Gastroesophageal sphincter (tissue), 4 donors: ENCODE results near the gene GZF1. TPM values are rescaled to one million over a fixed set of nuclear protein-coding genes. Genes with fewer than 3 reads are reported as not detected.

Source experiments
- ATAC-seq: fragments of 150-250 bp; one replicate; pipeline ENCODE4 v1.9.1; 2016; ENCODE audit warnings: mild to moderate bottlenecking, moderate library complexity
- H3K27ac ChIP-seq, 4 donors: fragments of 200-600 bp; sonication (generic) in 3 of 4; 1 replicate in 3 of 4; 2 replicates in 1 of 4; pipeline ENCODE4 v1.5.1; 2016 to 2019
- H3K27me3 ChIP-seq: fragments of 200-600 bp; sonication (generic); one replicate; pipeline ENCODE4 v1.5.1; 2019
- H3K36me3 ChIP-seq, 2 donors: fragments of 200-600 bp; sonication (generic); one replicate each; pipeline ENCODE4 v1.5.1; 2019; ENCODE audit warnings: control low read depth in 1 of 2
- H3K4me1 ChIP-seq, 3 donors: fragments of 200-600 bp; sonication (generic); 1 replicate in 2 of 3; 2 replicates in 1 of 3; pipeline ENCODE4 v1.5.1; 2016 to 2019; ENCODE audit warnings: control low read depth in 2 of 3
- H3K4me3 ChIP-seq, 2 donors: fragments of 200-600 bp; sonication (generic); one replicate each; pipeline ENCODE4 v1.5.1; 2019; ENCODE audit warnings: mild to moderate bottlenecking in 1 of 2, moderate library complexity in 1 of 2
- H3K9me3 ChIP-seq, 3 donors: fragments of 200-600 bp; sonication (generic); one replicate each; pipeline ENCODE4 v1.5.1; 2017 to 2019; ENCODE audit warnings: control low read depth in 2 of 3
- EP300 ChIP-seq: sonication (generic); formaldehyde crosslinking; IDR thresholded peaks from one replicate; pipeline ENCODE4 v1.6.1; 2017; ENCODE audit warnings: antibody characterized with exemption, mild to moderate bottlenecking
- POLR2A ChIP-seq, 2 donors: fragments of 450-650 bp; IDR thresholded peaks; one replicate each; pipeline ENCODE4 v1.6.1; 2017; ENCODE audit warnings: antibody characterized with exemption in 2 of 2, mild to moderate bottlenecking in 2 of 2, moderate library complexity in 1 of 2
- POLR2AphosphoS5 ChIP-seq: sonication (generic); formaldehyde crosslinking; IDR thresholded peaks from one replicate; pipeline ENCODE4 v1.6.1; 2017; ENCODE audit warnings: antibody characterized with exemption
- whole genome bisulfite sequencing, 2 donors: methylation state at CpG; one replicate each; pipeline ENCODE4 v1.1.5; 2018; ENCODE audit warnings: low coverage in 1 of 2; 5-methylcytosine and 5-hydroxymethylcytosine counted together
- total RNA-seq, 4 donors: library from RNA; depleted of rRNA; stranded (reverse); fragments of >200 nt; gene quantifications; one replicate each; pipeline ENCODE4 v1.1.0, GENCODE V29; 2016
- TF ChIP-seq, protein P1 (sequence below), 4 experiments: fragments of 200-600 bp in 2 of 4; fragments of 450-650 bp in 2 of 4; sonication (generic) in 1 of 4; IDR thresholded peaks; one replicate each; pipeline ENCODE4 v1.5.1; 2017 to 2019; ENCODE audit warnings: antibody characterized with exemption in 4 of 4, mild to moderate bottlenecking in 2 of 4, moderate library complexity in 2 of 4

Gene GZF1
- total RNA-seq, 4 donors from 2014 or later, result 13.5 to 18.8 (median 17.4) TPM

DNA sequence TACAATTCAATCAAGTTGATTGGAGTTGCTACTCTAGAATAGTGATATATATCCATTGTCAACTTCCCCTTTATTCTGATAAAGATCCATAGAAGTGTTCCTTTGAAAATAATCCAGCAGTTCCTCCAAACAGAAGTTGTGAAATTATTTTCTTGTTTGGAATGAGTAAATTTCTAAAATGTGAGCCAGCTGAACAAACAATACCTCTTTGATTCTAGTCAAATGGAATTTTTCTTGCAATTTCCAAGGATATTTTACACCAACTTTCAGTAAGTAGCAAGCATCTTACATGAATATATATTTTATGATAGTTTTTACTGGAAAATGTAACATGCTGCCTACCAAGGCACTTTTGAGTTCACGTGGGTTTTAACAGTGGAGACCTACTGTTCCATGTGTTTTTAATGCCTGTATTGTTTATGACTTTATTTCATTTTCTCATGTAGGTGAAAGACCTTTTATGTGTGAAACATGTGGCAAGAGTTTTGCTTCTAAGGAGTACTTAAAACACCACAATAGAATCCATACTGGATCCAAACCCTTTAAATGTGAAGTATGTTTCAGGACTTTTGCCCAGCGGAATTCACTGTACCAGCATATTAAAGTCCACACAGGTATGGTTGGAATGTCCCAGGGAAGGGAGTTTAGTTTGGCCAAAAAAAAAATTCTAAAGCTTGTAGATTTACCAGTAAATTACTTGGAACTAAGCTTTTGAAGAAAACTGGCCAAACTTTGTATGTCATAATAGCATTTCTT is 6.5 kb downstream of the GZF1 start:
- peaks cover 0 to 70% of the 10 kb centered on the region in 2 donors for H3K36me3 ChIP-seq
- H3K27me3 ChIP-seq, result no peaks in the 10 kb centered on the region
- H3K27ac ChIP-seq, result no peak overlapping the region
- no peaks in the 10 kb centered on the region for H3K9me3 ChIP-seq
- WGBS, 2 donors, result 61 to 94% methylated on average over 2 of the region's 2 CpGs
- H3K4me1 ChIP-seq, result peaks cover 0 to 49% (median 11%) of the 10 kb centered on the region in 3 donors
- TF ChIP-seq POLR2AphosphoS5, result no peak
- no peak for TF ChIP-seq POLR2A (IDR thresholded peaks at IDR 0.05)
- no peak for TF ChIP-seq EP300
- TF ChIP-seq, protein P1, sequence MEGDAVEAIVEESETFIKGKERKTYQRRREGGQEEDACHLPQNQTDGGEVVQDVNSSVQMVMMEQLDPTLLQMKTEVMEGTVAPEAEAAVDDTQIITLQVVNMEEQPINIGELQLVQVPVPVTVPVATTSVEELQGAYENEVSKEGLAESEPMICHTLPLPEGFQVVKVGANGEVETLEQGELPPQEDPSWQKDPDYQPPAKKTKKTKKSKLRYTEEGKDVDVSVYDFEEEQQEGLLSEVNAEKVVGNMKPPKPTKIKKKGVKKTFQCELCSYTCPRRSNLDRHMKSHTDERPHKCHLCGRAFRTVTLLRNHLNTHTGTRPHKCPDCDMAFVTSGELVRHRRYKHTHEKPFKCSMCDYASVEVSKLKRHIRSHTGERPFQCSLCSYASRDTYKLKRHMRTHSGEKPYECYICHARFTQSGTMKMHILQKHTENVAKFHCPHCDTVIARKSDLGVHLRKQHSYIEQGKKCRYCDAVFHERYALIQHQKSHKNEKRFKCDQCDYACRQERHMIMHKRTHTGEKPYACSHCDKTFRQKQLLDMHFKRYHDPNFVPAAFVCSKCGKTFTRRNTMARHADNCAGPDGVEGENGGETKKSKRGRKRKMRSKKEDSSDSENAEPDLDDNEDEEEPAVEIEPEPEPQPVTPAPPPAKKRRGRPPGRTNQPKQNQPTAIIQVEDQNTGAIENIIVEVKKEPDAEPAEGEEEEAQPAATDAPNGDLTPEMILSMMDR (IDR thresholded peaks at IDR 0.05), result no peak
- ATAC-seq, result no peak
- no peak overlapping the region for H3K4me3 ChIP-seq

DNA sequence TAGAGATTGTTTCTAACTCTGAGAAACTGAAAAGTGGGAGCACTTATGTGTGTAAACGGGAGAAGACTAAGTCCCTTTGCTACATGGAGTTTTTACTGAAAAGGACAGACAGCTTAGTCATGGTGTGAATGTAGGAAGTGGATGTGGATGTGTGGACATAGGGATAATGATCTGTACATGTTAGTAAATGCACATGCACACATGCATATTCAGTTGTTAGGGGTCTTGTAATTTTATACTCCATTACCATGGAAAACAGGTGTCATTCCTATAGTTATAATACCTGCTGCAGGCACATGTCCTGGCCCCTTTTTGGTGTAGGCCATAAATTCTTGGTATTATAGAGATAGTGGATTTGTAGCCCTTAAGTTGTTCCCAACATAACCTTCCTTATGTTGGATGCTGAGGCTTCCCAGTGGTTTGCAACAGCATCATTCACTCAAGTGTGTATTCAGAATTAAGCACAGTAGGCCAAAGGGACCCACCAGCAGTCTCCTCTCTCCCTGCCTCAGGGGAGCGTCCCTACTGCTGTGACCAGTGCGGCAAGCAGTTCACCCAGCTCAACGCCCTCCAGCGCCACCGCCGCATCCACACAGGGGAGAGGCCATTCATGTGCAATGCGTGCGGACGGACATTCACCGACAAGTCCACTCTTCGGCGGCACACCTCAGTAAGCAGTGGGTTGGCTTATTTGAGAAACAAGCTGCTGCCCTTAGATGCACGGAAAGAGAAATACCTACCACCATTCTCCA is 7.3 kb downstream of the GZF1 start:
- Histone ChIP-seq H3K36me3 (peaks cover 0 to 75% of the 10 kb centered on the region in 2 donors), H3K4me3 (no peak overlapping the region), H3K27me3 (no peaks in the 10 kb centered on the region), H3K27ac (no peak overlapping the region), H3K9me3 (no peaks in the 10 kb centered on the region), H3K4me1 (peaks cover 0 to 41% (median 11%) of the 10 kb centered on the region in 3 donors)
- TF ChIP-seq POLR2A (IDR thresholded peaks at IDR 0.05) (no peak), POLR2AphosphoS5 (no peak), EP300 (no peak)
- WGBS, 2 donors, result 26 to 38% methylated on average over 1 of the region's 14 CpGs
- ATAC-seq, result no peak

DNA sequence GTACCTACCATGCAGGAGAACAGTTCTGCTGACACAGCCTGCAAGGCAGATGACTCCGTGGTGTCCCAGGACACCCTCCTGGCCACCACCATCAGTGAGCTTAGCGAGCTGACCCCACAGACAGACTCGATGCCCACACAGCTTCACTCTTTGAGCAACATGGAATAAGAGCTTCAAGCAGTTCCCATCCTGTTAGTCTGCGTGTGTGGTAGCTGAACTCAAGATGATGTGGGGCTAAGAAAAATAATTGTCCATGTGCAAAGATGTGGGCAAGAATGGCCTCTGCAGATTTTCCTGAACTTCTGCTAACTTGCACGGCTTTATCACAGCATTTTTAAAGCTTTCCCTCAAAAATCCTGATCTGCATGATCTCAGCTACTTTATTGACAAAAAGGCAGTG is 8.3 kb downstream of the GZF1 start:
- Histone ChIP-seq H3K27ac (no peak overlapping the region), H3K36me3 (peaks cover 0 to 71% of the 10 kb centered on the region in 2 donors), H3K9me3 (no peaks in the 10 kb centered on the region), H3K4me3 (no peak overlapping the region), H3K4me1 (peaks cover 0 to 31% (median 11%) of the 10 kb centered on the region in 3 donors), H3K27me3 (no peaks in the 10 kb centered on the region)
- ATAC-seq, result no peak
- TF ChIP-seq, protein P1 (IDR thresholded peaks at IDR 0.05), result no peak
- no peak for TF ChIP-seq POLR2AphosphoS5
- no peak for TF ChIP-seq POLR2A (IDR thresholded peaks at IDR 0.05)
- TF ChIP-seq EP300, result no peak
- 90 to 92% methylated on average over 2 to 5 of the region's 5 CpGs for WGBS, 2 donors

DNA sequence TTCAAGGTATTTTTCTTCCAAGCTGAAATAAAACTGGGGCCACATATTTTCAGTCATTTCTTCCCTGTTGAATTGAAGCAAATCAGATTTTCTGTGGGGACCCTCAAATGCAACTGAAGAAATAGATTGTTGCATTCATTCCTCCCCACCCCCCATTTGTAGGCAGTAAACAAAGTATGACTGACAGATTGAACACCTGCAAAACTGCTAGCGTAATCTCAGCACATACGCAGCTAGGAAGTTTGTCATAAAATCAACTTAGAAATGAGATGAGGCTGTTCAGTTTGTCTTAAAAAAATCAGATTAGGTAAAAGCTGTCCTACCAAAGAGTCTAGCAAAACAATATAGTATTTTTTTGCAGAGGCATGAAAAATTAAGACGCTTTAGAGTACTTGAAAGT is 8.9 kb downstream of the GZF1 start:
- Histone ChIP-seq H3K9me3 (no peaks in the 10 kb centered on the region), H3K4me1 (peaks cover 0 to 25% (median 7%) of the 10 kb centered on the region in 3 donors), H3K27me3 (no peaks in the 10 kb centered on the region), H3K36me3 (peaks cover 0 to 71% of the 10 kb centered on the region in 2 donors), H3K27ac (no peak overlapping the region), H3K4me3 (no peak overlapping the region)
- no peak for ATAC-seq
- 50 to 73% methylated on average over 2 to 3 of the region's 3 CpGs for WGBS, 2 donors
- TF ChIP-seq POLR2A (IDR thresholded peaks at IDR 0.05) (no peak), POLR2AphosphoS5 (no peak), EP300 (no peak)
- TF ChIP-seq, protein P1 (IDR thresholded peaks at IDR 0.05), result no peak

DNA sequence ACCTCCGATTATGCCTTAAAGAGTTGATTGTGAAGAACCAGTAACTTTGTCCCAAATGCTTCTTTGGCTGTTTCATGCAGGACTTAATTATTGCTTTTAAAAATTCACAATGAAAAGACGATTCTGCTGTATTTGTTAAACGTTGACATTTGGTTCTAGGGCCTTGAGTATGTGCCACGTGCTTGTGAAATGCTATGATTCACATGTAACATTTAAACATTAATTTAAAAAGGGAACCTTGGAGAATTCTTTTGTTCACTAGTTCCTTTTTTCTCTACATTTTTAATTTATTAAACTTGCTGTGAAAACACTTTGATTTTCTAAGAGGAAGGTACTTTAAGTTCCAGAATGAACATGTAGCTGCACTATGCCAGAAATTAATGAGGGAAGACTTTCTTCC is 9.5 kb downstream of the GZF1 start:
- Histone ChIP-seq H3K27me3 (no peaks in the 10 kb centered on the region), H3K4me1 (peaks cover 0 to 19% (median 3%) of the 10 kb centered on the region in 3 donors), H3K36me3 (peaks cover 0 to 76% of the 10 kb centered on the region in 2 donors), H3K4me3 (no peak overlapping the region), H3K9me3 (no peaks in the 10 kb centered on the region), H3K27ac (no peak overlapping the region)
- ATAC-seq, result no peak
- TF ChIP-seq, protein P1 (IDR thresholded peaks at IDR 0.05), result no peak
- no peak for TF ChIP-seq EP300
- no peak for TF ChIP-seq POLR2AphosphoS5
- no peak for TF ChIP-seq POLR2A (IDR thresholded peaks at IDR 0.05)
- WGBS, 2 donors, result 63 to 68% methylated on average over 4 of the region's 4 CpGs
